HEK293 (cell line): ENCODE data around the gene USP5.

Experiments
- CTCF ChIA-PET: fragments of 350-600 bp; formaldehyde crosslinking; extraction: SDS; loops from one replicate; lab custom pipeline; 2021; ENCODE audit warnings: antibody characterized with exemption; lab: Yijun Ruan, JAX
- POLR2A ChIA-PET: fragments of 300-600 bp; formaldehyde crosslinking; extraction: SDS; loops from one replicate; lab custom pipeline; 2020; ENCODE audit warnings: antibody characterized with exemption, inconsistent platforms; lab: Yijun Ruan, JAX
- H3K27ac ChIP-seq: fragments of 200-500 bp; sonication (Bioruptor generic); 2 replicates; pipeline ENCODE4 v1.5.1; 2014; ENCODE audit warnings: low read depth, low read length, control low read depth, inconsistent platforms; ENCODE audit errors: extremely low read depth
- H3K36me3 ChIP-seq, 2 experiments: fragments of 200-500 bp in 1 of 2; sonication (Bioruptor generic) in 1 of 2; 1 replicate in 1 of 2; 2 replicates in 1 of 2; pipeline ENCODE4 v1.5.1; 2014 to 2017; ENCODE audit warnings: inconsistent platforms in 2 of 2, low read length in 2 of 2; ENCODE audit not compliant: control insufficient read depth in 2 of 2, insufficient read depth in 1 of 2
- H3K4me1 ChIP-seq: fragments of 200-500 bp; sonication (Bioruptor generic); 2 replicates; pipeline ENCODE4 v1.5.1; 2014; ENCODE audit warnings: mild to moderate bottlenecking, low read length, inconsistent platforms; ENCODE audit not compliant: control insufficient read depth, insufficient read depth
- H3K4me3 ChIP-seq: 2 replicates; pipeline ENCODE4 v1.5.1; 2011; ENCODE audit warnings: low read depth, mild to moderate bottlenecking, control low read depth, low read length, moderate library complexity
- H3K9me3 ChIP-seq: fragments of 200-500 bp; sonication (Bioruptor generic); 2 replicates; pipeline ENCODE4 v1.5.1; 2014; ENCODE audit warnings: low read depth, low read length, inconsistent platforms; ENCODE audit not compliant: control insufficient read depth, insufficient read depth
- ELK4 ChIP-seq: IDR thresholded peaks from 2 replicates; pipeline ENCODE4 v1.6.1; 2011; ENCODE audit warnings: mild to moderate bottlenecking, low read depth, low read length, borderline replicate concordance
- PRDM6 ChIP-seq: fragments of 450-650 bp; formaldehyde crosslinking; IDR thresholded peaks from 2 replicates; pipeline ENCODE4 v1.5.1; 2017; ENCODE audit warnings: missing biosample characterization, missing genetic modification characterization
- ZBTB1 ChIP-seq: fragments of 450-650 bp; formaldehyde crosslinking; IDR thresholded peaks from 2 replicates; pipeline ENCODE4 v1.5.1; 2016; ENCODE audit warnings: missing biosample characterization, missing genetic modification characterization
- ZBTB6 ChIP-seq: fragments of 450-650 bp; formaldehyde crosslinking; IDR thresholded peaks from 2 replicates; pipeline ENCODE4 v1.5.1; 2017; ENCODE audit warnings: missing biosample characterization, missing genetic modification characterization
- ZBTB8A ChIP-seq: fragments of 450-650 bp; formaldehyde crosslinking; IDR thresholded peaks from 2 replicates; pipeline ENCODE4 v1.5.1; 2016; ENCODE audit warnings: missing biosample characterization, missing genetic modification characterization
- ZFP3 ChIP-seq: fragments of 450-650 bp; formaldehyde crosslinking; IDR thresholded peaks from 2 replicates; pipeline ENCODE4 v1.5.1; 2016; ENCODE audit warnings: low read depth, missing biosample characterization, missing genetic modification characterization
- ZNF133 ChIP-seq: fragments of 450-650 bp; formaldehyde crosslinking; IDR thresholded peaks from 2 replicates; pipeline ENCODE4 v1.5.1; 2016; ENCODE audit warnings: missing biosample characterization, missing genetic modification characterization
- ZNF140 ChIP-seq: fragments of 450-650 bp; formaldehyde crosslinking; IDR thresholded peaks from 2 replicates; pipeline ENCODE4 v1.5.1; 2016; ENCODE audit warnings: missing biosample characterization, missing genetic modification characterization
- ZNF16 ChIP-seq: fragments of 450-650 bp; formaldehyde crosslinking; IDR thresholded peaks from 2 replicates; pipeline ENCODE4 v1.5.1; 2016; ENCODE audit warnings: low read depth, missing biosample characterization, missing genetic modification characterization
- ZNF175 ChIP-seq: fragments of 450-650 bp; formaldehyde crosslinking; IDR thresholded peaks from 2 replicates; pipeline ENCODE4 v1.5.1; 2016; ENCODE audit warnings: missing biosample characterization, missing genetic modification characterization
- ZNF202 ChIP-seq: fragments of 450-650 bp; formaldehyde crosslinking; IDR thresholded peaks from 2 replicates; pipeline ENCODE4 v1.5.1; 2016; ENCODE audit warnings: missing biosample characterization, missing genetic modification characterization, borderline replicate concordance
- ZNF221 ChIP-seq: fragments of 450-650 bp; formaldehyde crosslinking; IDR thresholded peaks from 2 replicates; pipeline ENCODE4 v1.5.1; 2017; ENCODE audit warnings: missing biosample characterization, missing genetic modification characterization, borderline replicate concordance
- ZNF24 ChIP-seq: fragments of 450-650 bp; formaldehyde crosslinking; IDR thresholded peaks from 2 replicates; pipeline ENCODE4 v1.5.1; 2016; ENCODE audit warnings: missing biosample characterization, missing genetic modification characterization
- ZNF302 ChIP-seq: fragments of 450-650 bp; formaldehyde crosslinking; IDR thresholded peaks from 2 replicates; pipeline ENCODE4 v1.5.1; 2016; ENCODE audit warnings: missing biosample characterization, missing genetic modification characterization, low read depth
- ZNF341 ChIP-seq: fragments of 450-650 bp; formaldehyde crosslinking; IDR thresholded peaks from 2 replicates; pipeline ENCODE4; 2016; ENCODE audit warnings: low read depth, missing biosample characterization, missing genetic modification characterization
- ZNF37A ChIP-seq: fragments of 450-650 bp; IDR thresholded peaks from 2 replicates; pipeline ENCODE4 v1.5.1; 2018; ENCODE audit warnings: missing biosample characterization, missing genetic modification characterization
- ZNF391 ChIP-seq: fragments of 450-650 bp; formaldehyde crosslinking; IDR thresholded peaks from 2 replicates; pipeline ENCODE4 v1.5.1; 2016; ENCODE audit warnings: low read depth, missing biosample characterization, missing genetic modification characterization, borderline replicate concordance
- ZNF423 ChIP-seq: fragments of 450-650 bp; formaldehyde crosslinking; IDR thresholded peaks from 2 replicates; pipeline ENCODE4 v1.5.1; 2016; ENCODE audit warnings: missing biosample characterization, missing genetic modification characterization
- ZNF473 ChIP-seq: fragments of 450-650 bp; formaldehyde crosslinking; IDR thresholded peaks from 2 replicates; pipeline ENCODE4 v1.5.1; 2017; ENCODE audit warnings: missing biosample characterization, missing genetic modification characterization
- ZNF549 ChIP-seq: fragments of 450-650 bp; IDR thresholded peaks from 2 replicates; pipeline ENCODE4 v1.5.1; 2018; ENCODE audit warnings: missing biosample characterization, missing genetic modification characterization, mild to moderate bottlenecking, inconsistent platforms, moderate library complexity
- ZNF558 ChIP-seq: fragments of 450-650 bp; formaldehyde crosslinking; IDR thresholded peaks from 2 replicates; pipeline ENCODE4 v1.5.1; 2016; ENCODE audit warnings: missing biosample characterization, missing genetic modification characterization
- ZNF629 ChIP-seq: fragments of 450-650 bp; formaldehyde crosslinking; IDR thresholded peaks from 2 replicates; pipeline ENCODE4 v1.5.1; 2017; ENCODE audit warnings: missing biosample characterization, missing genetic modification characterization
- ZNF664 ChIP-seq: fragments of 450-650 bp; formaldehyde crosslinking; IDR thresholded peaks from 2 replicates; pipeline ENCODE4 v1.5.1; 2016; ENCODE audit warnings: missing biosample characterization, missing genetic modification characterization
- ZSCAN16 ChIP-seq: fragments of 450-650 bp; formaldehyde crosslinking; IDR thresholded peaks from 2 replicates; pipeline ENCODE4 v1.5.1; 2016; ENCODE audit warnings: missing biosample characterization, missing genetic modification characterization
- ZSCAN30 ChIP-seq: fragments of 450-650 bp; IDR thresholded peaks from 2 replicates; pipeline ENCODE4 v1.5.1; 2018; ENCODE audit warnings: missing biosample characterization, mild to moderate bottlenecking, missing genetic modification characterization, moderate library complexity
- ZXDB ChIP-seq: fragments of 450-650 bp; formaldehyde crosslinking; IDR thresholded peaks from 2 replicates; pipeline ENCODE4 v1.5.1; 2016; ENCODE audit warnings: missing biosample characterization, missing genetic modification characterization
- TF ChIP-seq, protein P1 (sequence below): fragments of 450-650 bp; formaldehyde crosslinking; IDR thresholded peaks from 2 replicates; pipeline ENCODE4 v1.5.1; 2016; ENCODE audit warnings: missing biosample characterization, missing genetic modification characterization
- TF ChIP-seq, protein P2 (sequence below): fragments of 450-650 bp; formaldehyde crosslinking; IDR thresholded peaks from 2 replicates; pipeline ENCODE4 v1.5.1; 2016; ENCODE audit warnings: missing biosample characterization, missing genetic modification characterization
- TF ChIP-seq, protein P3 (sequence below): fragments of 450-650 bp; formaldehyde crosslinking; IDR thresholded peaks from 2 replicates; pipeline ENCODE4 v1.5.1; 2016; ENCODE audit warnings: missing biosample characterization, missing genetic modification characterization

The USP5 gene

DNA sequence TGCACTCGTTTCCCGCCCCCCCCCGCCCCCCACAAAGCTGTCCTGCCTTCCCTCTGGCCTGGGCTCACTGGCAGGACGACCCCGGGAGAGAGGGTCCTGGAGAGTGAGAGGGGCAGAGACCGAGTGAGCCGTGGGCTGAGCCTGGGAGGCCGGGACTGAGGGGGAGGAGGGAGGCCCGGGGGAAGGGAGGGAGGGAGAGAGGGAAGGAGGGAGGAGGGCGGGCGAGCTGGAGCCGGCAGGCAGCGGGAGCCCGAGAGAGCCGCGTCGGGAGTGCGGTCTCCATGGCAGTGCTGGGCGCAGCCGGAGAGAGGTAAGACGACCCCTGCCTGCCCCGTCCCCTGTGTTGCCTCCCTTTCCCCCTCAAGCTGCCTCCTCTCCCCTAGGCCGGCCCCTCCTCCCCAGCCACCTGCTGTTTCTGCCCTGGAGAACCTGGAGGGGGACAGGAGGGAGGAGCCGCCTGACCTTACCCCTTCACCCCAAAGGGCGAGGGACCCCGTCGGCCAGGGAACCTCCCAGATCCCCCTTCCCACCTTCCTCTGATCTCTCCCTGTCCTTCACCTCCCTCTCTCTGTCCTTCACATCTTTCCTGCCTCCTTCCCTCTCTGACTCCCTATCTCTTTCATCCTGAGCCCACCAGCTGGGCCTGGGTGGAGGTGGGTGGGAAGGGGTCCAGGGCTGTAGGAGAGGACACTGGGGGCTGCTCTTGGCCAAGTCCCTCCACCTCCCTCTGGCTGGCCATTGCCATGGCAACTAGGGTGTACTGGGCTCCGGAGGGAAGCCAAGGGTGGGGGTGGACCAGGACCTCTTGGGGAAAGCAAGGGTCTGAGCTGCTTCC, 30.1 kb upstream of the USP5 start, which contains the start of gene GPR162:
Gene GPR162 (plus strand): TSS at position 231 of the 835 bp plus-strand sequence. CDS start 2,078 bp downstream, outside the sequence.
- ChIA-PET POLR2A (interaction anchor here (0.6 to 2.0 kb wide), 11 partner anchors 9 to 98 kb away, joined by 3 to 11 read pairs (median 6); partner anchors contain the start of genes CDCA3, COPS7A, MLF2 and PTMS), CTCF (interaction anchor here (0.5 to 8.1 kb wide), 8 partner anchors 8 to 229 kb away, joined by 3 to 116 read pairs (median 4); partner anchors contain the start of gene MLF2)
- peak within 1 kb of the TSS; percentile 29 for H3K4me3 ChIP-seq
- peaks cover 6% of the 10 kb centered on the region; the same call in 1 of the 2 replicates for H3K4me1 ChIP-seq
- H3K36me3 ChIP-seq: peaks cover 0 to 3% of the 10 kb centered on the region in 2 experiments; a peak in 1 of 3 replicates
- no peak within 1 kb of the TSS; the same call in 1 of the 2 replicates for H3K27ac ChIP-seq
- H3K9me3 ChIP-seq: no peaks in the 10 kb centered on the region
- TF ChIP-seq ZNF133 (no peak), ELK4 (no peak), ZSCAN30 (tag by site-specific recombination) (no peak), ZNF558 (tag by site-specific recombination) (no peak), ZXDB (0 out of 2 replicates have a peak, but pooled peaks have one; percentile 13), ZSCAN16 (tag by site-specific recombination) (no peak), ZFP3 (tag by site-specific recombination) (no peak), ZNF629 (tag by site-specific recombination) (no peak), ZNF202 (tag by site-specific recombination) (no peak), ZNF391 (tag by site-specific recombination) (no peak), ZNF664 (no peak), ZBTB1 (no peak), ZNF140 (tag by site-specific recombination) (no peak), ZNF175 (no peak), ZNF549 (no peak), ZNF24 (tag by site-specific recombination) (0 out of 2 replicates have a peak, but pooled peaks have one; percentile 32), ZNF221 (no peak), ZBTB8A (tag by site-specific recombination) (peak; percentile 24; the same call in 1 of the 2 replicates), ZNF302 (tag by site-specific recombination) (no peak), ZBTB6 (tag by site-specific recombination) (peak; percentile 84), ZNF423 (tag by site-specific recombination) (0 out of 2 replicates have a peak, but pooled peaks have one; percentile 32), ZNF37A (tag by site-specific recombination) (no peak), ZNF473 (tag by site-specific recombination) (no peak), ZNF16 (tag by site-specific recombination) (no peak), PRDM6 (tag by site-specific recombination) (no peak), ZNF341 (tag by site-specific recombination) (peak; percentile 65; the same call in 1 of the 2 replicates)
- TF ChIP-seq, protein P1, sequence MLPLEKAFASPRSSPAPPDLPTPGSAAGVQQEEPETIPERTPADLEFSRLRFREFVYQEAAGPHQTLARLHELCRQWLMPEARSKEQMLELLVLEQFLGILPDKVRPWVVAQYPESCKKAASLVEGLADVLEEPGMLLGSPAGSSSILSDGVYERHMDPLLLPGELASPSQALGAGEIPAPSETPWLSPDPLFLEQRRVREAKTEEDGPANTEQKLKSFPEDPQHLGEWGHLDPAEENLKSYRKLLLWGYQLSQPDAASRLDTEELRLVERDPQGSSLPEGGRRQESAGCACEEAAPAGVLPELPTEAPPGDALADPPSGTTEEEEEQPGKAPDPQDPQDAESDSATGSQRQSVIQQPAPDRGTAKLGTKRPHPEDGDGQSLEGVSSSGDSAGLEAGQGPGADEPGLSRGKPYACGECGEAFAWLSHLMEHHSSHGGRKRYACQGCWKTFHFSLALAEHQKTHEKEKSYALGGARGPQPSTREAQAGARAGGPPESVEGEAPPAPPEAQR (tag by site-specific recombination): no peak
- TF ChIP-seq, protein P2, sequence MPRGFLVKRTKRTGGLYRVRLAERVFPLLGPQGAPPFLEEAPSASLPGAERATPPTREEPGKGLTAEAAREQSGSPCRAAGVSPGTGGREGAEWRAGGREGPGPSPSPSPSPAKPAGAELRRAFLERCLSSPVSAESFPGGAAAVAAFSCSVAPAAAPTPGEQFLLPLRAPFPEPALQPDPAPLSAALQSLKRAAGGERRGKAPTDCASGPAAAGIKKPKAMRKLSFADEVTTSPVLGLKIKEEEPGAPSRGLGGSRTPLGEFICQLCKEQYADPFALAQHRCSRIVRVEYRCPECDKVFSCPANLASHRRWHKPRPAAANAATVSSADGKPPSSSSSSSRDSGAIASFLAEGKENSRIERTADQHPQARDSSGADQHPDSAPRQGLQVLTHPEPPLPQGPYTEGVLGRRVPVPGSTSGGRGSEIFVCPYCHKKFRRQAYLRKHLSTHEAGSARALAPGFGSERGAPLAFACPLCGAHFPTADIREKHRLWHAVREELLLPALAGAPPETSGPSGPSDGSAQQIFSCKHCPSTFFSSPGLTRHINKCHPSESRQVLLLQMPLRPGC (tag by site-specific recombination): no peak
- TF ChIP-seq, protein P3, sequence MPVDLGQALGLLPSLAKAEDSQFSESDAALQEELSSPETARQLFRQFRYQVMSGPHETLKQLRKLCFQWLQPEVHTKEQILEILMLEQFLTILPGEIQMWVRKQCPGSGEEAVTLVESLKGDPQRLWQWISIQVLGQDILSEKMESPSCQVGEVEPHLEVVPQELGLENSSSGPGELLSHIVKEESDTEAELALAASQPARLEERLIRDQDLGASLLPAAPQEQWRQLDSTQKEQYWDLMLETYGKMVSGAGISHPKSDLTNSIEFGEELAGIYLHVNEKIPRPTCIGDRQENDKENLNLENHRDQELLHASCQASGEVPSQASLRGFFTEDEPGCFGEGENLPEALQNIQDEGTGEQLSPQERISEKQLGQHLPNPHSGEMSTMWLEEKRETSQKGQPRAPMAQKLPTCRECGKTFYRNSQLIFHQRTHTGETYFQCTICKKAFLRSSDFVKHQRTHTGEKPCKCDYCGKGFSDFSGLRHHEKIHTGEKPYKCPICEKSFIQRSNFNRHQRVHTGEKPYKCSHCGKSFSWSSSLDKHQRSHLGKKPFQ: no peak
